SK-N-MC (cell line): ENCODE results near the gene PRLHR.

Experiments
- FOXP2 ChIP-seq: optimal IDR thresholded peaks from 2 replicates; pipeline ENCODE3; 2011; ENCODE audit warnings: mild to moderate bottlenecking, moderate library complexity; ENCODE audit not compliant: insufficient read depth; ENCODE audit errors: extremely low read length, control extremely low read depth
- POLR2AphosphoS5 ChIP-seq: IDR thresholded peaks from 2 replicates; pipeline ENCODE4 v1.6.1; 2012; ENCODE audit warnings: mild to moderate bottlenecking, low read depth, low read length, borderline replicate concordance

- TF ChIP-seq POLR2AphosphoS5 (no peak), FOXP2 (no peak)
Observed at GRCh38 chr10:118624747-118625146, 29.3 kb upstream of the PRLHR start.
